CD4-positive, alpha-beta T cell treated with Interleukin-6 for 4 hours (primary cell): ENCODE measurements around the gene PICALM.
A peak's percentile ranks its signal among the peaks of the same experiment; 100 is the strongest.

Experiments used
- DNase-seq: peaks from one replicate; pipeline ENCODE4 v3.0.0-alpha.2; 2020; ENCODE audit warnings: mixed read lengths

PICALM gene

DNA sequence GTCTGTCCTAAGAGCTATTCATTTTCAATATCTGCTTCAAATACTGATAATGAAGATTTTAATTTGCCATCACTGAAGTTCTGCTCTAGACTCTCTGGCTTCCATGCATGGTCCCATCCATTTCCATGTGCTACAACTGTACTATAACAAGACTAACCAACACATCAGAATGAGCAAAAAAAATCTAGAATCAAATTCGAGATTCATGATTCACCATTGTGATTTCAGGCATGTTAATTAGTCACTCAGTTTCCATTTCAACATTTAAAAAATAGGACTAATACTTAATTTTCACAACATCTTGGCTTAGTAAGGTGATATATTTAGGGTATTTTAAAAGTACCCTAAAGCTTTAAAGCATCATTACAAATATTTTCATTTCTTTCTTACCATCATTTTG lies 22.8 kb downstream of the PICALM start:
- DNase-seq, result no peak

DNA sequence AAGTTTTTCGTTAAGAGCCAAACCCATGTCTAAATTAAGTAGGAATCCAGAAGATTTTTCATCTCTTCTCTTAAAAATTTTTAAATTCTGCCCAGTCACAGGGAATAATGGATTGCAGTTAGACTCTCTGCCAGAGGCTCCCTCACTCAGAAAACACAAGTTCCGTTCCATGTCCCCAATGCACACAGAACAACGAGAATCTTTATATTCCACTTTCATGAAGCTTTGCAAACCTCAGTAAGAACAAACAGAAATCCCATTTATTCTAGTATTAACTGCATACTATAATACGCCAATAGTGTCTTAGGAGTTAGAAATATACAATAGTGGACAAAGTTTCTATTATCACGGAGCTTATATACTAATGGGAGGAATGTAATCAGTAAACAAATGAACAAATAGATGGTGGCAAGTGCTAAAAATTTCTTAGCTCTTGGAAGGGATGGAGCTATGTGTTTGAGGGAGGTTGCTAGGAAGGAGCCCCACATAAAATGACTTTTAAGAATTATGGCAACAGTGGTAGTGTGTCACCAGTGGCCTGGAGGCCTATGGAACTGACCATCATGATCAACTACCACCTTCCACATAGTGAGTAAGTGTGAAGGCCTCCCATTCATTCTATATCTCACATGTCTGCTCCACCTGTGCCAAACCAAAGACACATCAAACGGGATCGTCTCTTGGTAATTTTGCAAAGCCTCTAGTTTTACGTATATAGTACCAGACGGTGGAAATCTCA lies 24.9 kb downstream of the PICALM start:
- DNase-seq, result no peak

DNA sequence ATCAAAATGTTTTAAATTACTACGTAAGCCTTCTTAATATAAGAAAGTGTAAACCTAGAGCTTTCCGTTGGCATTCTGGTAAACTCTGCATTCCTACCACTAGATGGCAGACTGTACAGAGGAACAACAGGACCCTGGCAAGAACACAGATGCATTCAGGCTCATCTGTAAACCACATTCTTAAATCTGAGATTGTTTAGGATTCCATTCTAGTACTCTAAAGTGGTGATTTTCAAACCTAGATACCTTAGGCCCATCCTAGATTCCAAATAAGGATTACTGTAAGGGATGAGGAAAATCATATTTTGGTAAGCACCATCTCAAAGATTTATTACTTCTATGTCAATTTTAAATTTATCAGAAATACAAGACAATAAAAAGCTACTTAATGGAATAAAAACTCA lies 26.9 kb downstream of the PICALM start:
- peak; percentile 51 for DNase-seq

DNA sequence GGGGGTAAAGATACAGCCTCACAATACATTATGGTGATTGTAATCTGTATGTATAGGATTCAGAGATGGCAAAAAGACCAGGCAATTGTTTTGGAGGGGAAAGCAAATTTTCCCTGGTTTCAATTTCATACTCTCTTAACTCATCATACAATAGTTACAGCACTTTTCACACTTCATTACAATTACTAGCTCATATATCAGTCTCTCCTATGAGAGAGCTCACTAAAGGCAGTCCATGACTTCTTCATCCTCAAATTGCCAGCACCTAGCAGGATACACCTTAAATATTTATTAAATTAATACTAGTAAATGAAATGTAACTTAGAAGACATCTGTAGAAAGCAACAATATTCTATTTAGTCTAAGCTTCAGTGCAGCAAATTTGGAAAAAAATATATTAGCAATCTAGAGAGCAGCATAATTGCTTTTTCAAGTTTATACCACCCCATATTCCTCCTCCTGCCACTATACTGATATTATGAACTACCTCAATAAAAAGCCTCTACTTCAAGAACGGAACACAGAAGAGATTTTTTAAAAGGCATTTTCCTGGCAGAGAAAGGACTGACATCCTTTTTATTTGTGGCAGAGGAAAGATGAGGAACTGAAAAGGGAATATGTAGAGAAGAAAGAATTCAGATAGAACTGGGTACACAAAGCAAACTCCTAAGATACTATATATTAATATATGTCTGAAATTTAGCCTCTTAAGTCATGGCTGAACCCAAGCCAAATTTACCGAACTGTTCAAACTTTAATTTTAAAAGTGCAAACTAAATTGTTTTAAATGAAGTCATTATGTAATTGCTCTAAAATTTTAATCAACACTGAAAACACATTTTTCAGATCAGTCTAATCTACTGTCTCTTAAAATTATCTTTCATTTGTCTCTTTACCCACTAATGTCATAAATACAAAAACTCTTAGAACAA lies 27.7 kb downstream of the PICALM start:
- no peak for DNase-seq

DNA sequence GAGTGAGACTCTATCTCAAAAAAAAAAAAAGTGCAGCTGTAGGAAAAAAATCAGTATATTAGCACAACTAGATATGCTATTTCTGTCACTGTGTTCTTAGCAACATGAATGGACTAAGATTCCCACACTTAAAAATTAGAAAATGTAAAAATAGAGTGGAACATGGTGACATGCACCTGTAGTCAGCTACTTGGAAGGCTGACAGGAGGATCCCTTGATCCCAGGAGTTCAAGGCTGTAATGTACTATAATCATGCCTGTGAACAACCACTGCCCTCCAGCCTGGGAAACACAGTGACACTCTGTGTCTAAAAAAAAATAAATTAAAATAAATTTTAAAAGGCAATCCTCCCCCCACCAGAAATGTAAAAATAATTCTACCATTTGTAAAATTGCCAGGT lies 29.8 kb downstream of the PICALM start:
- DNase-seq, result no peak

DNA sequence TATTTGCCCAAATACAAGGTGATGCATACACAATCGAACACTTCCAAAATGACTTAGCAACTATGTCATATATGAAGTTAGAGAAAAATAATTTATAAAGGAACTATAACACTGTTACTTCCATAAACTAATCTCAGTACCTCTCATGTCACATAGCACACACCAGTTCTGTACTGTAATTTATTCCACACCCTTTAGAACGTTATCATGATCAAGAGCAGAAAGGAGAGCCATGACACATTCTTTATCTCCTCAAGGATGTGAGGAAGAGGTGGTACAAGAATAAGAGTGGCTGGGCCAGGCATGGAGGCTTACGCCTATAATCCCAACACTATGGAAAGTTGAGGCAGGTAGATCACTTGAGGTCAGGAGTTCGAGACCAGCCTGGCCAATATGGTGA lies 31.1 kb downstream of the PICALM start:
- DNase-seq, result no peak

DNA sequence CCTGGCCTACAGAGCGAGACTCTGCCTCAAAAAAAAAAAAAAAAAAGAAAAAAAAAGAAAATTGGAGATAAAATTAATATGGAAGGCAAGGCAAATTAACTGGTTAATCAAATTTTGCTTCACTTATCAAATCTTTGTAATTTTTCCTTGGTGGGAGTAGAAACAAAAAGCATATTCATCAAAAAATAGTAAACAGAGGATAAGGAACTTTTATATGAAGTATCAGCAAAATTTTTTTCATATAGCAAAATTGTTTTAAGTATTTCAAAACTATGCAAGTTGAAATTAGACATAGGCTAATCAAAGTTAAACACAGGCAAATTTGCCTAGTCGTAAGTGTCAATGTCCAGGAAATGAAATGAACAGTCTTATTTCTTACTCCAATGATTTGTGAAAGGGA lies 33.0 kb downstream of the PICALM start:
- no peak for DNase-seq

DNA sequence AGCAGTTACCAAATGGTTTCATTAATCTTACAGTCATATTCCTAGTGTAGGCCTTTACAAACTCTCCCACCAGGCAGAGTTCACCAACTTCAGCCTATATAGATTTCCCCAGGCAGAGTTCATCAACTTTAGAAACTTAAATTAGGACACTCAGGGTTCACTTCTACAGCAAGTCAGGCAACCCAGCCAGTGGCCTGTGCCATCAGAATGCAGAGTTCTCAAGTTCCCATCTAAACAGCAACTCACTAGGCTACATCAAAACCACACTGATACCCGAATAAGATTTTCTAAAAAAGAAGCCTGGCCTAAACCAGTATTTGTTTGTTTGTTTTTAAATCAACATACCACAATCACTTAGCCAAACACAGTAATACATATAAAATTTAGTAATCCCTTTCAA lies 33.7 kb downstream of the PICALM start:
- DNase-seq, result no peak

DNA sequence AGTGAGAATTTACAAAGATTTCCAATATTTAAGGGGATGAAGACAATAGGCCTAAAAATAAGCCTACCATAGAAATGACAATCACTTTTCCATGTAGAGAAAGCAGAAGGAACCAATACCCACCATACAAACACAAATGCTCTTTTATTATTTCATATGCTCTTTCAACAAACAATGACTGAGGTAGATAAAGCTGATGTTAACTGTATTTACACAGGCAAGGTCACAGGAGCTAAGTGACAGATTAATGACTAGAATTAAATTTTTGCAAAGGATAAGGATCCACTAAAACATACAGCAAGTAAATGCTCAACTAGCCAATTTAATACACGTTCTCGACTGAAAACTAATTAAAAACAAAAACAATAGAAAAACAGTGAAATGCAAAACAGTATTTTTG lies 34.2 kb downstream of the PICALM start:
- DNase-seq, result no peak

DNA sequence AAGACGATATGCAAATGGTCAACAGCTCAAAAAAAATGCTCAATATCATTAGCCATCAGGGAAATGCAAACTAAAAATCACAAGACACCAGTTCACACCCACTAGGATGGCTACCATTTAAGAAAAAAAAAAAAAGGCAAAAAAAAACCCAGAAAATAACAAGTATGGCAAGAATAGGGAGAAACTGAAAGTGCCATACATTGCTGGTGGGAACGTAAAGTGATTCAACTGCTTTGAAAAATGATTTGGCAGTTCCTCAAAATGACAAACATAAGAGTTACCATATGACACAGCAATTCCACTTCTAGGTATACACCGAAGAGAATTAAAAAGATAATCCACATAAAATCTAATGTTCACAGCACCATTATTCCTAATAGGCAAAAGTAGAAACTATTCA lies 47.5 kb downstream of the PICALM start:
- no peak for DNase-seq

DNA sequence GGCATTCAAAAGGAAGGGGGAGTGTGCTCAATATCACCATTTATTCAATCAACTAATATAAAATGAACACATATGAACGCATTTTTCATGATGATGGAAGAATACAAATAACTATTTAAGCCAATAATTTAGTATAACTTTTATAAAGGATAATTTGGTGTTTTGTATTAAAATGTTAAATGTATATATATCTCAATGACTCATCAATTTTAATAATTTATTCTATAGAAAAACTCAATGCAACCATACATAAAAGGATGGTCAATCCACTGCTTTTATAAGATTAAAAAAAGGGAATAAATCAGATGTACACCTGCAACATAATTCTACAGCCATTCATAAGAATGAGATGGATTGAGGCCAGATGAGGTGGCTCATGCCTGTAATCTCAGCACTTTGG lies 50.6 kb downstream of the PICALM start:
- no peak for DNase-seq

DNA sequence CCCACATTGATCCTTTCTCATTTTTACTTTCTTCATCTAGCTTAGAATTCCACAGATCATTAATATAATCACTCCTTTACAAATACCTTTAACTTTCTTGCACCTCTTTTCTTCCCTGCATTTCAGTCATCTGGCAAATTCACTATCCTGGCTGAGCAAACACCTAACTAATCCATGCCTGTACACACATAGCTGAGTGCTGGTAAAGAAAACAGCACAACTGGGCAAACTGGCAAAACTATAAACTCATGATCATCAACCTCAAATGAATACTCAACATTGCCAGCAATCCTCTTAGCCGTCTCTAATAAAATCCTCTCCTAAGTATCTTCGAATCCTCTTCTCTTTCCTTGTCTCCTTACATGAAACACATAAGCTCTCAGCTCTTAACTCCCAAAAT lies 52.4 kb downstream of the PICALM start:
- DNase-seq, result no peak

DNA sequence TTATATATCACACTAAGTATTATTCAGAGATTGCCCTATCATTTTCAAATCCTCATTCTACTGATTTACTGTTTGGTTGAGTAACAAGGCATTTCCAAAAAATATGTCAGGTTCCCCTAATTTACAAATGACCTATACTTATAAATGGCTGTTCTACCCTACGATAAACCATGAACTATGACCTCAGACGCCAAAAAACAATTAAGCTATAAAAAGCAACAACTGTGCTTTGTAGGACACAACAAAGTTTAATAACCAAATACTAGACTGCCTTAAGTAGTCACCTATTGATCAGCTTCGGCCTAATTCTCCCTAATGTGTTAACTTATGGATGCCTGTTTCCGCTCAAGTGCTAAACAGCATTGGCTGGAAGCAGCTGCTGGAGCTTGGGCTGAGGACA lies 53.2 kb downstream of the PICALM start:
- DNase-seq, result no peak

DNA sequence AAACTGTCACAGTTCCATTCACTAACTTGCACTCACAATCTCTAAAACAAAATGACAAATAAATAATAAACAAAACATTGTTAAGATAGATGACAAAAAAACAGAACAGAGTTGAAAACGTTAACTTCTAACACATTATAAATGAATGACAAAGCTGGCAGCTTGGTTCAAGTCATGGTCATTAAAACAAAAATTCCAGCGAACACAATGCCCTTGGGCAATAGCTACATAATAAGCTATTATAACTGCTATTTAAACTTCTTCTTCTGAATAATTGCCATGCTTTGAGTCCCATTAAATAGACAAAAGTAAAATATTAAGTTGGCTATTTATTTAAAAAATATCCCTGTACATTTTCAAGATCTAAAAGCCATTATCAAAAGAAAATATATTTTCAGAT lies 54.7 kb downstream of the PICALM start:
- no peak for DNase-seq

DNA sequence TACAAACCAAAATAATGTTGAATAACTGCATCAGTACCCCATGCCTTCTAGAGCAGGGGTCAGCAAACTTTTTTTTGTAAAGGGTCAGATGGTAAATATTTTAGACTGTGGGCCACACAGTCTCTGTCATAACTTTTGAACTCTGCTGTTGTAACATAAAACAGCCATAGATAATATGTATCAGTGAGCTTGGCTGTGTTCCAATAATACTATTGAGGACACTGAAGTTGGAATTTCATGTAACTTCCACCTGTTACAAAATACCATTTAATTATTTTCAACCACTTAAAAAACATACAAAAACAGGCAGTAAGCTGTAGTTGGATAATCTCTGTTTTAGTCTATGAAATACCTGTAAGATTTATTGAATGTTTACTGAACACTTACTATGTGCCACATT lies 55.2 kb downstream of the PICALM start:
- DNase-seq, result no peak

DNA sequence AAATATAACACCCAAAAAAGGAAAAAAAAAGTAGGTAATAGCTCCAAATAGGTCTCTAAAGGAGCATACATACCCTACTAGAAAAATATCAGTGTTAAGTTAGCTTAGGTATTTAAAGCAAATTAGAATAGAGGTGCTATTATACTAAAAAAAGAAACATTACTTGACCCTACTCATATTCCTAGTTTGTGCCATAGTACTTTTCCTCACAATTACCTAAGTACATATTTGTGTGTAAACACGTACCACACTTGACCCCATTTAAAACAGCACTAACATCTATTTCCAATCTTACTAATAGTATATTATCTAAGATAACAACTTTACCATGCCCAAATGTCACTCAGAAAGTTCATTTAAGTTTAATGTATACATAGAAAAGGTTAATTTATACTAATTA lies 57.7 kb downstream of the PICALM start:
- DNase-seq, result no peak

DNA sequence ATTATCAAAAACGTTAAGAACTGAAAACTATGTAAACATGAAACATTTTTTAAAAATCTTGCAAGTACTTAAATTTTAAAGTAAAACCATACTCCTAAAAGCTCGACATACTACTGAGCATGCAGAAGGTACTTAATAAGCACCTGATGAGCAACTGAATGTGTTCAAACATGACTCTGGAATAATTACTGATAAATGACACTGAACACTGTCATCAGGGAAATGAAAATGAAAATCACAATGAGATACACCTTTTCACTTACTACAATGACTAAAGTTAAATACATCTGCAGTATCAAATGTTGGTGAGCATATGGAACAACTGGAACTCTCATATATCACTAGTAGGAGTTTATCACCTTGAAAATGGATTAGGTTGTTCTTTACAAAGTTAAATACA lies 65.2 kb downstream of the PICALM start:
- no peak for DNase-seq

DNA sequence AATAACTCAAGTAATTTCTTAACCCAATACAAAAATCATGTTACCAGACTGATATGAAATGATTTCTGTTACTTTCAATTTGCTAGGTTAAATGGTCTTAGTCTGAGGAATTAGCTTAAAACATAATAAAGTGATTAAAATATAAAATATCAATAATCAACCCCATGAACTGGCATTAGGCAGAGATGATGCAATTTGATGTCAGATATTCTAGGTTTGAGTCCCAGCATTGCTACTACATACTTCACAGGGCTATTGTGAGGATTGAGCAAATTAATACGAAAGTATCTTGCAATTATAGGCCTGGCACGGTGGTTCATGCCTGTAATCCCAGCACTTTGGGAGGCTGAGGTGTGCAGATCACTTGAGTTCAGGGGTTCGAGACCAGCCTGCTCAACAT lies 66.5 kb downstream of the PICALM start:
- DNase-seq, result no peak

DNA sequence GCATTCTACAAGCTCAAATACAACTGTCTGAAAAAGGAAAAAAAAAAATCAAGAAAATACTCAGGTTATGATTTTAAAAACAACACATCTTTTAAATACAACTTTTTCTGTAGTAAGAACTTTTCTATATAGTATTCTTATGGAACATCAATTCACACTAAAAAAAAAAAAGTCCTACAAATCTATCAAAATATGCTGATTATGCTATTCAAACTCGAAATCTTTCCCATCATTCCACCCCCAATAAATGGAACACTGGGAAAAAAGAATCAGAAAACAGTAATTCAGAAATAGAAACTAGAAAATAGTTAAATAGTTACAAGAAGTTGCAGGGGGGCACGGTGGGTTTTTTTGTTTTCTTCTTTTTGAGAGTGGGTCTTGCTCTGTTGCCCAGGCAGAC lies 77.4 kb downstream of the PICALM start:
- DNase-seq, result no peak

DNA sequence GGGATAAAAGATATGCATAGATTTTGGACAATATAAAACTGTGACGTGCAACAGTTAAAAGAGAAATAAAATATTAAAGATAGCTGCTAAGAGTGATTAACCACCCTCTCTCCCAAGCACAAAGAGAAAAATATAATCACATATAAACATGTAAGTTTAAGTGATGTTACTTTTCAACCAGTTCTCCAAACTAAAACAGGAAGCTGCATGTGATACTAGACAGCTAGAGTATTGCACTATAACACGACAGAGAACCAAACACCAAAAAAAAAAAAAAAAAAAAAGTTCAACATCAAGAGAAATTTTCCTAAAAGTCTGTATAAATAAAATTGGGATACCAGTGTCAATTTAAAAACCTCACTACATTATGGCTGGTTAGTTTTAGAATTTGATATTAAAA lies 79.1 kb downstream of the PICALM start:
- DNase-seq, result no peak

DNA sequence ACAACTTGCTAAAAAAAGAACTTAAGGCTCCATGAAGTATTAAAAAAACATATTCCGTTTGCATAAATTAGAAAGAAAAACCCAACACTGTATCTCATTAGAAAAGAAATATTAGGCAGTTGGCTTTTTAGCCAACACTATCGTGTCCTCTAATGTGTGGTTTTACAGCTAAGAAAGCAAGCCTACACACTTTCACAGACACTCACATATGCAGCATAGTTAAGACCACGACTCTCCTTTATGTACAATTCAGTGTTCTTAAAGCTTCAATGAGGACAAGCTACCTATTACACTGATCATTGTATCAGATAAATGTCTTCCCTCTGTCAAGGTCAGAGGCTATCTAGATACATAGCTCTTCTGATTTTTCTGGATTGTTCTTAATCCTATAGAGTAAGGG lies 80.1 kb downstream of the PICALM start:
- no peak for DNase-seq

DNA sequence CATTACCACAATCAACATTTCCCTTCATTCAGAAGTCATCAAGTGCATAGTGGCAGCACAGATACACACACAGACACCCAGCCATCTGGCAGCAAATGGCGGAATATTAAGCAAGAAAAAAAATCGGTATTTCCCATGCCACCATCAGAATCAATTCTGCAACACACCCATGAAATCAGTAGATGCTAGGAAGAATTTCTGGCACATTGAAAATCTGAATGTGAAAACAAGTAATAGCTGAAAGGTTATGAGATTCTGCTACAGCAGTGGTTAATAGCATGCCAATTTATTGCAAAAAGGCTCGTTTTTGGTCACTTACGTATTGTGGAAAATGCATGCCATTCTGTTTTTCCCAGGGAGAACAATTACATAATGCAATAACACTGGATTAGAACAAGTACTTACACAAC lies 91.1 kb downstream of the PICALM start:
- DNase-seq, result no peak

DNA sequence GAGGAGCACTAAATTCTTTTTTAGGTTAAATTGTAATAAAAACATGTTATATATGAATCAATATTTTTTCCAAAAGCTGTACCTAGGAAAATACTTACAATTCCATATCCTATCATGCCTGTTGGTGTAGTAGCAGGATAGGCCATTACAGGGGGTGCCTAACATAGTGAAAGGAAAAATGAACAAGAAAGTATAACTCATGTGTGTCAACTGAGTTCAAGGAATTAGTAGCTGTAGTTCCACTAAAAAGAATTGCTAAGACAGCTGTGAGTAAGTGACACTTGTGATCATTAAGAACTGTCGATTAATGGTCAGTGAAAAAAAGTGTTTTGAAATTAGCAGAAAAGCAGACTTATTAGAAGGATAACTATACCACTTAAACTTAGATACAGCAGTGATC lies 92.4 kb downstream of the PICALM start:
- DNase-seq, result no peak

DNA sequence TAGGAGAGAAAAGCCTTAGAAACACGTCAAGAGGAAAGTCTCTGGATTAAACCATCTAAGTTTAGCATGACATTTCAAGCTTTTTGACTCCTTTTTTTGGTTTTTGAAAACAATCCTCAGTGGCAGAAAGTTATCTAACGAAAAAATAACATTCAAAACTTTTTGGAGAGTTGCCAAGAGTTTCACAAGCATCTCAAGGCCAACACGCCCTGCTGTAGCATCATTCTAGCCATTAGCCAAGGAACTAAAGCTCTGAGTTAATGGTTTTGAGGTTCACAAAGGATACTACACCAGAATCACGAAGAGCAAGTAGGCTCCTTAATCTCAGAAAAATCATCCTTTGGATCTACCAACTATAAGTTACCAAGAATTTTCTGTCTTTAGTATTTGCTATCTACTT lies 94.8 kb downstream of the PICALM start:
- DNase-seq, result no peak

DNA sequence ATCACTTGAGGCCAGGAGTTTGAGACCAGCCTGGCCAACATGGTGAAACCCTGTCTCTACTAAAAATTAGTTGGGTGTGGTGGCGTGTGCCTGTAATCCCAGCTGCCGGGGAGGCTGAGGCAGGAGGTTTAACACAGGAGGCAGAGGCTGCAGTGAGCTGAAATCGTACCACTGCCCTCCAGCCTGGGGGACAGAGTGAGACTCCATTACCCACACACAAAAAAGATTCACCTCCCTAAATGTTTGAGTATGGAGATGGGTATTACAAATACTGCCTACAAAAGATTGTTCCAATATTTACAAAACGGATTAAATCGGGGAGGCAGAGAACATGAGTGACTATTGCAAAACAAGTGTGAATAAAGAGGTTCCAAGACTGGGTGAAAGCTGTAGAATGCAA lies 98.3 kb downstream of the PICALM start:
- no peak for DNase-seq
